OCI-LY7 (cell line): ENCODE data around the gene SEC11C. TPM values are rescaled to one million over a fixed set of nuclear protein-coding genes. Genes with fewer than 3 reads are reported as not detected.

Experiments used
- BruUV-seq: library from RNA; stranded (reverse); fragments of 400-500 nt; replicated peaks from 2 replicates; lab custom pipeline; 2021; lab: Mats Ljungman, UMichigan
- CTCF ChIA-PET: fragments of 300-600 bp; sonication (Branson Sonifier 250); formaldehyde crosslinking; loops from one replicate; lab custom pipeline; 2022; ENCODE audit warnings: antibody characterized with exemption; ENCODE audit not compliant: unreplicated experiment; lab: Charles Lee
- POLR2A ChIA-PET: fragments of 300-600 bp; sonication (Branson Sonifier 250); formaldehyde crosslinking; loops from one replicate; lab custom pipeline; 2022; ENCODE audit warnings: antibody characterized with exemption; lab: Charles Lee
- DNase-seq: peaks from one replicate; pipeline ENCODE4 v3.0.0-alpha.2; 2015; ENCODE audit warnings: low spot score
- H2AFZ ChIP-seq: fragments of 200-600 bp; sonication (generic), shearing (Covaris generic); 2 replicates; pipeline ENCODE4 v1.6.1; 2014; ENCODE audit warnings: mild to moderate bottlenecking, antibody characterized with exemption, low read length, moderate library complexity
- H3K27ac ChIP-seq: fragments of 200-600 bp; sonication (generic); 2 replicates; pipeline ENCODE4 v1.5.1; 2014; ENCODE audit warnings: mixed run types, low read depth, mild to moderate bottlenecking, moderate library complexity, low read length, inconsistent platforms; ENCODE audit not compliant: poor library complexity, severe bottlenecking
- H3K36me3 ChIP-seq: fragments of 200-600 bp; sonication (generic); 2 replicates; pipeline ENCODE4 v1.6.1; 2014; ENCODE audit warnings: mild to moderate bottlenecking, antibody characterized with exemption, low read length, moderate library complexity, mixed read lengths; ENCODE audit not compliant: insufficient read depth
- H3K4me1 ChIP-seq: fragments of 200-600 bp; sonication (generic); 2 replicates; pipeline ENCODE4 v1.5.1; 2014; ENCODE audit warnings: mild to moderate bottlenecking, low read length; ENCODE audit not compliant: insufficient read depth, poor library complexity, severe bottlenecking
- H3K4me2 ChIP-seq: fragments of 200-600 bp; sonication (generic); 2 replicates; pipeline ENCODE4 v1.6.1; 2014; ENCODE audit warnings: mild to moderate bottlenecking, low read length
- H3K4me3 ChIP-seq: fragments of 200-600 bp; sonication (generic); 2 replicates; pipeline ENCODE4 v1.5.1; 2014; ENCODE audit warnings: mild to moderate bottlenecking, low read depth, low read length; ENCODE audit not compliant: poor library complexity, severe bottlenecking
- H3K79me2 ChIP-seq: fragments of 200-600 bp; sonication (generic); 2 replicates; pipeline ENCODE4 v1.6.1; 2016; ENCODE audit warnings: low read depth, mild to moderate bottlenecking, low read length, moderate library complexity, mixed read lengths; ENCODE audit not compliant: insufficient read depth
- H3K9me2 ChIP-seq: fragments of 200-600 bp; sonication (generic); 2 replicates; pipeline ENCODE4 v1.6.1; 2016; ENCODE audit warnings: mild to moderate bottlenecking, low read length, mixed read lengths; ENCODE audit not compliant: insufficient read depth
- H3K9me3 ChIP-seq: fragments of 200-600 bp; sonication (generic); 2 replicates; pipeline ENCODE4 v1.6.1; 2014; ENCODE audit warnings: mild to moderate bottlenecking, mixed run types, low read length, mixed read lengths
- H4K20me1 ChIP-seq: fragments of 200-600 bp; sonication (generic); 2 replicates; pipeline ENCODE4 v1.6.1; 2014; ENCODE audit warnings: mild to moderate bottlenecking, antibody characterized with exemption, low read length, moderate library complexity, mixed read lengths; ENCODE audit not compliant: insufficient read depth
- CTCF ChIP-seq: fragments of 200-600 bp; sonication (generic); conservative IDR thresholded peaks from 2 replicates; pipeline ENCODE4 v1.5.1; 2014; ENCODE audit warnings: mild to moderate bottlenecking, antibody characterized with exemption, low read length, moderate library complexity, mixed read lengths
- EZH2phosphoT487 ChIP-seq: fragments of 200-600 bp; sonication (generic); IDR thresholded peaks from 2 replicates; pipeline ENCODE4 v1.6.1; 2018; ENCODE audit warnings: low read depth, borderline replicate concordance, mild to moderate bottlenecking, mixed run types, antibody characterized with exemption, low read length, moderate library complexity, mixed read lengths
- intact Hi-C: fragments of 100-400 bp; cut with micrococcal nuclease; formaldehyde crosslinking; loops from one replicate; pipeline ENCODE4 v1.10.0; 2022; ENCODE audit not compliant: unreplicated experiment
- total RNA-seq, 2 experiments: library from RNA; depleted of rRNA in 1 of 2; stranded (reverse); fragments of >200 nt in 1 of 2; shearing (Covaris generic) in 1 of 2; gene quantifications; 2 replicates each; pipeline ENCODE4 v1.2.3, GENCODE V29; 2014 to 2022

Gene SEC11C
- total RNA-seq, 2 experiments from 2014 or later = 37.4 to 77.7 TPM

DNA sequence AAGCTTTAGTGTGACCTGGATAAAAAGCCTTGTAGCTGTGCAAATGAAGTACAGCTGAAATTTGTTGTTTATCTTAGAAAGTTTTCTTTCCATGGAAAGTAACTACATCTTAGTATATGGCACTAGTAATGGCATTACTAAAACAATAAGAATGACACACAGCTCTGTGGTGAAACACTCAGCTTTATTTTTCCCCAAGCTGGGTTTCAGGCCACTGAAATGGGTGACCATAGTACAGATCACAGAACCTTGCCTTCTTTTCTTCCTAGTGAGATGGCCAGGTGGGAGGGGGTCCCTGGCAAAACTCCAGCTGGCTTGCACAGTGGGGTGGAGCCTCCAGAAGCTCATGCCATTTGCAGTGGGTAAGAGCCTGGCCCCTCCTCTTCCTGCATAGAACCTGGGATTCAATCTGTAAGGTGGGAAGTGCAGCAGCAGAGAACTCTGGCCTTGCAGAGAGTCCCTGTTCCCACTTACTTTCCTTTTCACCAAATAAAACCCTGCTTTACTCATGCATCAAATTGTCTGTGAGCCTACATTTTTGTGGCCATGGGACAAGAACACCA lies 62.7 kb downstream of the SEC11C start:
- Histone ChIP-seq H4K20me1 (no peaks in the 10 kb centered on the region), H3K9me2 (no peaks in the 10 kb centered on the region), H2AFZ (no peak overlapping the region), H3K4me1 (no peaks in the 10 kb centered on the region), H3K36me3 (no peaks in the 10 kb centered on the region), H3K79me2 (no peaks in the 10 kb centered on the region), H3K4me3 (no peak overlapping the region), H3K4me2 (no peak overlapping the region), H3K27ac (no peak overlapping the region), H3K9me3 (no peaks in the 10 kb centered on the region)
- BruUV-seq = no TSS peak
- ChIA-PET CTCF (no interaction called here), POLR2A (interaction anchor here (0.5 to 0.7 kb wide), 2 partner anchors 68 to 656 kb away, joined by 3 read pairs; no protein-coding TSS in a partner anchor)
- TF ChIP-seq EZH2phosphoT487 (no peak), CTCF (no peak)
- DNase-seq = no peak
- intact Hi-C loops = no loop called here

- no peak overlapping the region for H3K4me2 ChIP-seq
- no peaks in the 10 kb centered on the region for H3K9me3 ChIP-seq
- H3K4me1 ChIP-seq = no peaks in the 10 kb centered on the region
- H3K4me3 ChIP-seq = no peak overlapping the region
- no TSS peak for BruUV-seq
- DNase-seq = no peak
- no peak overlapping the region for H2AFZ ChIP-seq
- H4K20me1 ChIP-seq = no peaks in the 10 kb centered on the region
- H3K36me3 ChIP-seq = no peaks in the 10 kb centered on the region
- no peak overlapping the region for H3K27ac ChIP-seq
- ChIA-PET POLR2A (no interaction called here), CTCF (no interaction called here)
- intact Hi-C loops = no loop called here
- no peak for TF ChIP-seq EZH2phosphoT487
- TF ChIP-seq CTCF = no peak
- no peaks in the 10 kb centered on the region for H3K9me2 ChIP-seq
- no peaks in the 10 kb centered on the region for H3K79me2 ChIP-seq
Observed at GRCh38 chr18:59207506-59207905, 67.8 kb downstream of the SEC11C start.

Other genes with a start within 250 kb of the SEC11C start
- gene GRP, start 80.3 kb downstream of the SEC11C start, total RNA-seq (2014; rRNA removed; shearing (Covaris generic)) = not detected in 2 replicates
- gene GRP, start 80.3 kb downstream of the SEC11C start, total RNA-seq (2022) = not detected in 2 replicates
- not detected in 2 replicates for gene RAX, start 133.6 kb downstream of the SEC11C start, total RNA-seq (2014; rRNA removed; shearing (Covaris generic))
- not detected in 2 replicates for gene RAX, start 133.6 kb downstream of the SEC11C start, total RNA-seq (2022)
- gene CPLX4, start 178.8 kb downstream of the SEC11C start, total RNA-seq (2014; rRNA removed; shearing (Covaris generic)) = not detected in 2 replicates
- gene CPLX4, start 178.8 kb downstream of the SEC11C start, total RNA-seq (2022) = not detected in 2 replicates
- gene LMAN1, start 219.4 kb downstream of the SEC11C start, total RNA-seq (2014; rRNA removed; shearing (Covaris generic)) = 28.4 and 33.0 TPM in 2 replicates
- gene LMAN1, start 219.4 kb downstream of the SEC11C start, total RNA-seq (2022) = 46.4 and 48.2 TPM in 2 replicates